Adipose tissue (tissue), 3 donors: ENCODE results near the gene CCNK. TPM values are rescaled to one million over a fixed set of nuclear protein-coding genes. Genes with fewer than 3 reads are reported as not detected.
A peak's percentile ranks its signal among the peaks of the same experiment; 100 is the strongest.

Source experiments
- H3K27ac ChIP-seq: one replicate; pipeline ENCODE4 v1.5.1; 2013; ENCODE audit warnings: low read depth, low read length
- WGBS, 3 donors: extraction: QIAGEN DNeasy Blood & Tissue Kit; methylation state at CpG; one replicate each; pipeline ENCODE4 v1.1.7; 2013; 5-methylcytosine and 5-hydroxymethylcytosine counted together
- polyA plus RNA-seq, 3 donors: library from polyadenylated mRNA; stranded (reverse); fragments of 200-250 nt; gene quantifications; one replicate each; pipeline ENCODE4 v1.2.3, GENCODE V29; 2013
- donor health status: healthy with polysubstance abuse.
- donor health status: Bipolar disorder and iron deficiency.
- donor health status: healthy.

Gene CCNK
- 10 to 100 TPM in 2 of 3 donors, 1 to 10 TPM in 1; 8.0 to 19.5 (median 11.8) TPM for polyA plus RNA-seq

DNA sequence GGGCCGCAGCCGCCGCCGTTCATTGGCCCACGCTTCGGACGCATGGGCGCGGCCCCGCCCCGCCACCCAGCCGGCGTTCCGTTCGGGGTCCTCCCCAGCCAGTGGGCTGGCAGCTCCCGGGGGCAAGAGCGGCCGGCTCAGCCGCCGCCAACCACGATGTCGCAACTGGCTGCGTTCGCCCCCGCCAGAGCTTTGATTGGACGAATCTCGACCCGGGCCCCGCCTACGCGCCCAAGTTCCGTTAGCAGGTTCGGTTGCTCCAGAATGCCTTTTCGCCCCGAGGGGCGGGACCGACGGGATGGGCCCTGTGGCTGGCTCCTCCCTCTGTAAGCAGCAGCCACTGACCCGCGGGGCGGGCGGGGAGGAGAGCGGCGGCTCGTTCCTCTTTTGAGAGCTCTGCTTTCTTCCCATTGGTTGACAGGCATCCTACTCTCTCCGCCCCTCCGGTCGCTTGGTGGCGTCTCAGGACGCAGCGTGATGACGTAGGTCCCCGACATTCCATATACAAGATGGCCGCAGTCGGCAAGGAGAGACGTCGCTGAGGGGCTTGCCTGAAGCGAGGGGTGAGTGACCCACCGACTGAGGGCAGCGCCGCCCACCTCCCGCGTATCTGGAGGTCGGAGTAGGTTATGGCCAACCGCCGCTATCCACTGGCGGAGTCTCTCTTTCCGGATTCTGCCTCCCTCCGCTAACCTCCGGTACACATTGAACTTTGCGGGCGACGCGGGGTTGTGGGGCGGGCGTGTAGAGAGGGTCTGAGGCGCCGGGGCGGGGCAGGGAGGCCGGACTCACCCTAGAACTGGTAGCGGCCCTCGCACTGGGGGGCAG, at the start of gene CCNK:
CCNK (plus strand) TSS at position 493 of the 828 bp plus-strand sequence. CDS start 11,269 bp downstream, outside the sequence.
- peak within 1 kb of the TSS; percentile 92 for H3K27ac ChIP-seq
- WGBS, 3 donors = 0% methylated on average over 70 to 82 of the region's 82 CpGs

DNA sequence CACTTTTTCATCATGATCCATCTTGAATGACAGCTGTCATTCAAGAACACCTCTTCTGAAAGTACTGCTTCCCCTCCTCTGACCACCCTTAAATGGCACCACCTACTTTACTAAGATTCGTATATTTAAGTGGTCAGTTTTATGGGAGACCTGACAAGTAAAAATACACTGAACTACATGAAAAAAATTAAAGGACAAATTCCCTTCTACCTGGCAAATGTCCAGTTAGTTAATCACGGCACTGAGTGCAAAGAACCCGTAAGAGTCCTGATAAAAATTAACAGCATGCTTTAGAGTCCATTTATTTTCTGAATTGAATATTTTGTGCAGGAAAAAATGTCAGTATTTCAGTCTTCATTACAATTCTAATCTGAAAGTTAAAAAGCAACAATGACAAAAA, 49.2 kb upstream of the CCNK start:
- no peak overlapping the region for H3K27ac ChIP-seq
- 26 to 60% (median 54%) methylated on average over 3 of the region's 3 CpGs for WGBS, 3 donors

DNA sequence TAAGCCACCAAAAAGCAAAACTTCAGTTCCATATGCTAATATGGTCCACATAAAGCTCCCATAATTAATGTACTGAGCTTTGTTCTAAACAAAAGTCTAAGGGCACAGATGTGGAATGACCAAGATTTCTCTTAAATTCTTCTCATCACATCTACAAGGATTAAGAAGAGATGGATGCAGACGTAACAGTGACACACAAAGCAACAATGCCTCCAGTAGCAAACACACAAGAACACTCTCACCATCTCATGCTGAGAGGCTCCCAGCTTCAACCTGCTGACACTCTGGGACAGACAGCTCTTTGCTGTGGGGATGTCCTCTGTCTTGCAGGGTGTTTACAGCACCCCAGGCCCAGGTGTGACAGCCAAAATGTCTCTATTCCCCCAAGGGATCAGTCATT, 48.7 kb upstream of the CCNK start:
- H3K27ac ChIP-seq = no peak overlapping the region
- WGBS, 3 donors = 81 to 89% (median 88%) methylated on average over 1 of the region's 1 CpG

- WGBS, 3 donors = 30 to 88% (median 80%) methylated on average over 4 of the region's 4 CpGs
- no peak overlapping the region for H3K27ac ChIP-seq
These were observed 45.9 kb upstream of the CCNK start for GRCh38 chr14:99435327-99435726.

GRCh38 chr14:99436247-99437180, 44.7 kb upstream of the CCNK start:
- no peak overlapping the region for H3K27ac ChIP-seq
- 75 to 82% (median 76%) methylated on average over 14 of the region's 14 CpGs for WGBS, 3 donors

DNA sequence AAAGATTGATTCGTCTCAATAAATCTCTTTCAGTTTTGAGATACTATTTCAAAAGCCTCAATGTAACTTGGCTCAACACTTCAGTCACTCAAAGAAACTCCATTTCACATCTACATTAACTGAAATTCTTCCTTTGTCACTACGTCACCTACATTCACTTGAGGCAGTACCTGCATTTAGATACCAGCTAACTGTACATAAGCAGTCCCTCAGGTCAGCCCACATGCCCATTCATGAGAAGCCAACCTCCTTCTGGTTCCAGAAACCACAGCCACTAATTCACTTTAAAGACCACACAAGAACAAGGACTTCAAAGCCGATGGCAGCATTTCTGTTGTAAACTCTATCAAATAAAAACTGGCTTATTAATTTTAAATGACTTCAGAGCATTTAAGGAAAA, 43.5 kb upstream of the CCNK start:
- no peak overlapping the region for H3K27ac ChIP-seq
- WGBS, 3 donors = 61 to 95% (median 82%) methylated on average over 3 of the region's 3 CpGs

- no peak overlapping the region for H3K27ac ChIP-seq
- 90 to 97% (median 92%) methylated on average over 14 of the region's 14 CpGs for WGBS, 3 donors
These were observed 40.9 kb upstream of the CCNK start for GRCh38 chr14:99440278-99440677.

DNA sequence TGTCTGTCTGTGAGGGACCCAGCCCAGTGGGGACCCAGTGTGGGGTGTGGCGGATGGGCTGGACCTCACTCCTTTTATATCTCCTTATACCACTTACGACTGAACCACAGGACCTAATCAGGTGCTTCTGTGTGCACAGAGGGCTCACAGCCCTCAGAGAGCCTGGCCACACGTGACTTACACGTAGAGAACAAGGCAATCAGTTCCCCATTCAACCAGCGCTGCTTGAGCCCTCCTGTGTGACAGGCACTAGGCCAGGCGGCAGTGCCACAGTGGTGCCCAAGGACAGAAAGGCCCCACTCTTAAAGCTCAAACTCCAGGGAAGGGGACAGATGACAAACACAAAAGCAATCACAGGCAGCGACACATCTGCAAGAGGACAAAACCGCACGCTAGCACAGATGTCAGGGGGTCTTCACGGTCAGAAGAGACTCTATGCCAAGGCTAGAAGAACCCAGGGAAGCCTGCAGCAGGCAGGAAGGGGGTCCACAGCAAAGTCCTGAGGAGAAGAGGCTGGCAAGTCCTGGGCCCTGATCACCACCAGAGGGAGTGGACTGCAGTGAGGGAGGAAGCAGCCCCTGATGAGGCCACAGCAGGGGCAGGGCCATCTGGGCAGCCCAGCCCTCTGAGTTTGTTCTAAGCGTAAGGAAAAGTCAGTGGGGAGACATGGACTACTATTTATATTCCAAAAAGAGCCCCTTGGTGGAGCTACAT, 39.9 kb upstream of the CCNK start:
- H3K27ac ChIP-seq = no peak overlapping the region
- WGBS, 3 donors = 89 to 93% (median 92%) methylated on average over 11 of the region's 11 CpGs

- no peak overlapping the region for H3K27ac ChIP-seq
- WGBS, 3 donors = 91 to 94% (median 94%) methylated on average over 7 of the region's 7 CpGs
These were observed 39.3 kb upstream of the CCNK start for GRCh38 chr14:99441918-99442317.

DNA sequence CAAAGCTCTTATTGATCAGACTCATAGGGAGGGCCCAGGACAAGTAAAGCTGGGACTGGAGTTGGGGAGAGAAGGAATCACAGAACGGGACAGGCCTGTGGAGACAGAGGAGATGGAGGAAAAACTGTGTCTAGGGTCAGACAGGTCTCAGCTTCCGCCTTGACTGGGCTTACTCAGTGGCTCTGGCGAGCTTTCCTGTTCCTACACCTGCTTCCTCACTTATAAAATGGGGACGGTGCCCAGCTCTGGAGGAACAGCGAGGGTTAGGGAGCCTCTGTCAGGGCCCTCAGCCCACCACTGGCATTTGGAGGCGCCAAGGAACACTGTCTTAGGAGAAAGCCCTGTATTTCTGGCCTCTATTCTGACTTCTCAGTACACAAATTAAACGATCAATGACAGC, 35.3 kb upstream of the CCNK start:
- WGBS, 3 donors = 76 to 92% (median 78%) methylated on average over 7 of the region's 7 CpGs
- no peak overlapping the region for H3K27ac ChIP-seq

GRCh38 chr14:99447739-99448138, 33.5 kb upstream of the CCNK start:
- WGBS, 3 donors = 68 to 79% (median 76%) methylated on average over 4 of the region's 4 CpGs
- H3K27ac ChIP-seq = no peak overlapping the region

DNA sequence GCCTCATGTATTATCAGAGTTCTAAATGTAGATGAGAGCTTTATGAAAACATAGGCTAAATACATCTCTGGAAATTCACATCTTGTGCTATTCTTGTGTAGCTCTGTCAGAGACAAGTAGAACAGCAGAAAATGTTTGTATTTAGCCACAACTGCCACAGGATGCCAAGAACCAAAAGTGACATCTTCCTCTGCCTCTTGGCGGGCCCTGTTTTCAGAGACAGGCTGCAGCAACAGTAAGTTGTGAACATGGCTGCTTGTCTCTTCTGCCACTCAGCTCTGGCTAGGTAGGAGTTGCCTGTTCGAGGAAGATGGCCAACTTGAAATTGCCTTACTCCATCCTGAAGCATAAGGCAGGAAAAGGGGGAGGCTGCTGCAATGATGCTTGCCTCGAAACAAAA, 30.9 kb upstream of the CCNK start:
- WGBS, 3 donors = 87 to 89% (median 87%) methylated on average over 3 of the region's 3 CpGs
- H3K27ac ChIP-seq = no peak overlapping the region

DNA sequence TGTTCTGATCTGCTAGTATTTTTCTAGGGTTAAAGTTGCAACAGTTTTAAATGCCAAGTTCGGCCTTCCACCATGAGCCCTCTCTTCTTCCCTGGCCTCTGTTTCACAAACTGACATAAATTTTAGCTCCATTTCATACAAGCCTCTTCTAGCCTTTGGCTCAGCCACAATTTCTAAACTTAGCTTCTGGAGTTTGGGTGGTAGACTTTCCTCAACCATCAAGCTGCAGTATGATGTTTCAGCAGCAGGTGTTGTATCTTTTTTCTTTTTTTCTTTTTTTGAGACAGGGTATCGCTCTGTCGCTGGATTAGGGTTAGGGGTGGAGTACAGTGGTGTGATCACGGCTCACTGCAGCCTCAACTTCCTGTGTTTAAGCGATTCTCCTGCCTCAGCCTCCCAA, 30.0 kb upstream of the CCNK start:
- WGBS, 3 donors = 90 to 98% (median 94%) methylated on average over 5 of the region's 5 CpGs
- H3K27ac ChIP-seq = no peak overlapping the region

GRCh38 chr14:99452968-99453367, 28.2 kb upstream of the CCNK start:
- no peak overlapping the region for H3K27ac ChIP-seq
- 79 to 87% (median 85%) methylated on average over 4 of the region's 4 CpGs for WGBS, 3 donors

- WGBS, 3 donors = 63 to 93% (median 82%) methylated on average over 3 of the region's 3 CpGs
- no peak overlapping the region for H3K27ac ChIP-seq
These were observed 27.0 kb upstream of the CCNK start for GRCh38 chr14:99454246-99454645.

DNA sequence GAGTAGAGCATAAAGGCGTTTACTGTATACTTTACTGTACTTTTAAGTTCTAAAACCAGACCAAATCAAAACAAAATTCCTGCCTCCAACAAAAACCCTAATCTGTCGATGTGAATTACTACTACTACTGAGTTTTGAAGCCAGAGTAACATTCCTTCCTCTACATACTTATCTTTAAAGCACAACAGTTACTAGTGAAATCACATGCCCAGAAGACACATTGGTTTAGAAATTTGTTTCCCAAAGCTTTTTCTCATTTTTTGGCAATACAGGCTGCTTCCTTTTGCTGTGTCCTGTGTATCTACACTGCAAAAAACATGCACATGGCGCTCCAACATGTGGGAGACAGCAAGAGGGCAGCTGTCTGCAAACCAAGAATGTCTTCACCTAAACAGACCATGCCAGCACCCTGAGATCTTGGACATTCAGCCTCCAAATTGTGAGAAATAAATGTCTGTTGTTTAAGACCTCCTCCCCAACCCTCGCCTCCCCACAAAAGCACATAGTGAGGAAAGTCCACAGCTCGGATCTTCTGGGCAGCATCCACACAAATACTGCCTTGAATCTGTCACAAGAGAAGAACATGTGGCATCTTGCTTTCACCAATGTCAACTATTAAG, 21.6 kb upstream of the CCNK start:
- 77 to 90% (median 88%) methylated on average over 5 of the region's 5 CpGs for WGBS, 3 donors
- no peak overlapping the region for H3K27ac ChIP-seq

- 92 to 94% (median 94%) methylated on average over 3 of the region's 3 CpGs for WGBS, 3 donors
These were observed 20.4 kb upstream of the CCNK start for GRCh38 chr14:99460793-99461192.

DNA sequence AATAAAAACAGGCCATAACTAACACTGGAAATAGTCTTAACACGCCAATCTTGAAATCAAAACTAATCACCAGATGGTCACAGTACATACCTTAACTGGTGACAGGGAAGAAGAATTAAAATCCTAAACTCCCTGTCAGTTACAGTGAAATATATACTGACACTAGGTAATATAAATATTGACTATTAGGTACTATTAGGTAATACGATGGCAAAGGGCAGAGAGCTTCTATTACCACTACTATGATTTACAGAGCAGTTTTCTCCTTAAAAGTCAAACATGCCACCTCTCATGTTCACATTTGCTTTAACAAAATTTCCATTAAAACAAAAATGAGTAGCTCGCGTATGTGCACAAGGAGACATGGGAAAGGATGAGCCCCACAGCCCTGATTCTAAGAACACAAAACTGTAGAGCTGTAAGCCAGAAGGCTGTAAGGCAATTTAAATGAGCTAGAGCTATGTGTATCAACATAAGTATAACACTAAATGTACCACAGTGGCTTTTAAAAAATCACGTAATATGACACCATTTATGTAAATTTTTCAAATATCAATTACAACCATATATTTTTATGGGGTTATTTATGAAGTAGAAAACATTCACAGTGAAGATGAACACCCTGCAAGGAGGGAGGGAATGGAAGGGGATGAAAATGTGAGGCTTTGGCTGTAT, 19.7 kb upstream of the CCNK start:
- 85 to 96% (median 94%) methylated on average over 5 of the region's 5 CpGs for WGBS, 3 donors
- no peak overlapping the region for H3K27ac ChIP-seq

More at GRCh38 chr14:99460793-99461192, 20.4 kb upstream of the CCNK start:
- H3K27ac ChIP-seq = no peak overlapping the region
